HepG2 (cell line): ENCODE data around the gene GAREM1. TPM values are rescaled to one million over a fixed set of nuclear protein-coding genes. Genes with fewer than 3 reads are reported as not detected.

Experiments used
- ATAC-seq: fragments of 200-7000 bp; cut with Tn5 transposase; 3 replicates; pipeline ENCODE4 v1.9.1; 2020; ENCODE audit warnings: mild to moderate bottlenecking, moderate library complexity
- BruUV-seq: library from RNA; stranded (reverse); fragments of 400-500 nt; replicated peaks from 2 replicates; lab custom pipeline; 2021; lab: Mats Ljungman, UMichigan
- CTCF ChIA-PET: fragments of 300-600 bp; formaldehyde crosslinking; extraction: SDS; loops from one replicate; lab custom pipeline; 2021; ENCODE audit warnings: low total read pairs, inconsistent platforms, low intra/inter-chr PET ratio; lab: Yijun Ruan, JAX
- POLR2A ChIA-PET: fragments of 350-600 bp; sonication (Branson Sonifier 250); formaldehyde crosslinking; loops from one replicate; lab custom pipeline; 2020; ENCODE audit warnings: antibody characterized with exemption, inconsistent platforms; lab: Yijun Ruan, JAX
- DNase-seq: peaks from one replicate; pipeline ENCODE4 v3.0.0-alpha.2; 2015; ENCODE audit warnings: low spot score
- FAIRE-seq: peaks from 3 replicates; lab custom pipeline; 2011; peaks lifted over from hg19 to GRCh38; lab: Jason Lieb, UNC
- H2AFZ ChIP-seq: one replicate; pipeline ENCODE4 v1.6.1; 2011; ENCODE audit warnings: low read length, inconsistent platforms
- H3K27ac ChIP-seq: fragments of 300-600 bp; 3 replicates; pipeline ENCODE4 v1.8.0; 2011; ENCODE audit warnings: mixed run types, mild to moderate bottlenecking, mixed read lengths, low read length, inconsistent platforms; ENCODE audit not compliant: insufficient read depth; ENCODE audit errors: extremely low read length
- H3K27me3 ChIP-seq, 2 experiments: fragments of 200-600 bp in 1 of 2; 2 replicates in 1 of 2; 3 replicates in 1 of 2; pipeline versions ENCODE4 v1.6.0 to v1.8.0; 2011; ENCODE audit warnings: low read length in 2 of 2, mild to moderate bottlenecking in 2 of 2, moderate library complexity in 2 of 2, inconsistent platforms in 1 of 2; ENCODE audit not compliant: insufficient read depth in 2 of 2, control insufficient read depth in 1 of 2
- H3K36me3 ChIP-seq, 2 experiments: fragments of 200-600 bp in 1 of 2; replicated peaks in 1 of 2; 2 replicates in 1 of 2; 3 replicates in 1 of 2; pipeline versions ENCODE4 v1.5.1 to v1.8.0; 2011; ENCODE audit warnings: low read length in 2 of 2, inconsistent platforms in 1 of 2; ENCODE audit not compliant: insufficient read depth in 2 of 2, control insufficient read depth in 1 of 2
- H3K4me1 ChIP-seq: 2 replicates; pipeline ENCODE4 v1.5.1; 2012; ENCODE audit warnings: low read length, inconsistent platforms; ENCODE audit not compliant: insufficient read depth
- H3K4me2 ChIP-seq: 2 replicates; pipeline ENCODE4 v1.6.0; 2011; ENCODE audit warnings: low read depth, low read length, inconsistent platforms
- H3K4me3 ChIP-seq, 3 experiments: fragments of 200-600 bp in 1 of 3; sonication (generic), shearing (Covaris generic) in 1 of 3; replicated peaks in 1 of 3; 2 replicates each; pipeline ENCODE4 v1.5.1; 2011 to 2016; ENCODE audit warnings: low read length in 3 of 3, inconsistent platforms in 2 of 3, low read depth in 2 of 3, mild to moderate bottlenecking in 2 of 3, control low read depth in 1 of 3, mixed read lengths in 1 of 3; ENCODE audit not compliant: insufficient read depth in 1 of 3
- H3K79me2 ChIP-seq: one replicate; pipeline ENCODE4 v1.6.1; 2011; ENCODE audit warnings: low read length, inconsistent platforms; ENCODE audit not compliant: insufficient read depth
- H3K9ac ChIP-seq: 2 replicates; pipeline ENCODE4 v1.6.0; 2011; ENCODE audit warnings: mild to moderate bottlenecking, low read depth, low read length, inconsistent platforms; ENCODE audit not compliant: insufficient read depth
- H3K9me3 ChIP-seq: 2 replicates; pipeline ENCODE4 v1.5.1; 2012; ENCODE audit warnings: mild to moderate bottlenecking, low read length
- H4K20me1 ChIP-seq: 2 replicates; pipeline ENCODE4 v1.6.0; 2011; ENCODE audit warnings: inconsistent platforms, mild to moderate bottlenecking, low read length, moderate library complexity; ENCODE audit not compliant: insufficient read depth
- CBX5 ChIP-seq: sonication (generic); formaldehyde crosslinking; IDR thresholded peaks from 2 replicates; pipeline ENCODE4 v1.4.0; 2020; ENCODE audit warnings: missing genetic modification reagents, borderline replicate concordance
- GTF3A ChIP-seq: sonication (generic); formaldehyde crosslinking; conservative IDR thresholded peaks from 2 replicates; pipeline ENCODE4 v1.4.0; 2020; ENCODE audit warnings: mild to moderate bottlenecking, missing genetic modification reagents
- ISL2 ChIP-seq: sonication (generic); formaldehyde crosslinking; IDR thresholded peaks from 2 replicates; pipeline ENCODE4 v1.5.0; 2020; ENCODE audit warnings: missing genetic modification reagents
- PHF20 ChIP-seq: sonication (generic); formaldehyde crosslinking; IDR thresholded peaks from 2 replicates; pipeline ENCODE4 v1.5.0; 2020; ENCODE audit warnings: mild to moderate bottlenecking, missing genetic modification reagents
- RFXAP ChIP-seq: sonication (generic); formaldehyde crosslinking; IDR thresholded peaks from 2 replicates; pipeline ENCODE4 v1.4.0; 2020; ENCODE audit warnings: missing genetic modification reagents, borderline replicate concordance
- SKIL ChIP-seq: sonication (generic); formaldehyde crosslinking; IDR thresholded peaks from 2 replicates; pipeline ENCODE4 v1.8.0; 2022; ENCODE audit warnings: missing genetic modification reagents, mild to moderate bottlenecking, moderate library complexity, borderline replicate concordance
- STAG1 ChIP-seq: sonication (generic); formaldehyde crosslinking; IDR thresholded peaks from 2 replicates; pipeline ENCODE4 v1.4.0; 2020; ENCODE audit warnings: missing genetic modification reagents
- XRCC5 ChIP-seq: fragments of 200-400 bp; formaldehyde crosslinking; optimal IDR thresholded peaks from 2 replicates; pipeline ENCODE3; 2017; ENCODE audit warnings: mild to moderate bottlenecking, low read length
- ZEB1 ChIP-seq: IDR thresholded peaks from 2 replicates; pipeline ENCODE4 v1.6.1; 2012; ENCODE audit warnings: mild to moderate bottlenecking, low read depth, inconsistent platforms; ENCODE audit not compliant: insufficient replicate concordance
- ZNF503 ChIP-seq: sonication (generic); formaldehyde crosslinking; IDR thresholded peaks from 2 replicates; pipeline ENCODE4 v1.4.0; 2020; ENCODE audit warnings: missing genetic modification reagents
- ZNF546 ChIP-seq: sonication (generic); formaldehyde crosslinking; conservative IDR thresholded peaks from 2 replicates; pipeline ENCODE4 v1.8.1; 2023; ENCODE audit warnings: mild to moderate bottlenecking, missing genetic modification reagents
- ZNF629 ChIP-seq: sonication (generic); formaldehyde crosslinking; conservative IDR thresholded peaks from 2 replicates; pipeline ENCODE4 v1.5.0; 2020; ENCODE audit warnings: missing genetic modification reagents
- WGBS: methylation state at CpG from one replicate; pipeline ENCODE4 v1.1.6; 2017; ENCODE audit warnings: low lambda C conversion rate; 5-methylcytosine and 5-hydroxymethylcytosine counted together
- in situ Hi-C: cut with HindIII; loops from 2 replicates; pipeline ENCODE4 v1.10.0; 2017; ENCODE audit warnings: low pct_unique_long_range_greater_than_20kb; ENCODE audit not compliant: extremely low pct_ligation_motif_present
- intact Hi-C: fragments of 100-400 bp; cut with micrococcal nuclease; formaldehyde crosslinking; loops from one replicate; pipeline ENCODE4 v1.10.0; 2022; ENCODE audit not compliant: unreplicated experiment
- polyA plus RNA-seq, 8 experiments: library from polyadenylated mRNA; depleted of rRNA in 3 of 8; stranded (reverse) in 7 of 8; unstranded in 1 of 8; fragments of >200 nt; fragmentation: Illumina TruSeq in 4 of 8; extraction: Trizol in 4 of 8; gene quantifications; 2 replicates each; pipeline versions ENCODE4 v1.2.1 to v1.2.3, GENCODE V29; 2011 to 2016; ENCODE audit warnings: low read depth in 4 of 8, missing spikeins in 1 of 8, mixed read lengths in 1 of 8; ENCODE audit not compliant: insufficient read depth in 1 of 8
- total RNA-seq, 5 experiments: library from RNA; depleted of rRNA; stranded (reverse); fragments of >200 nt; fragmentation: Illumina TruSeq; extraction: Trizol; gene quantifications; 2 replicates each; pipeline ENCODE4 v1.2.3, GENCODE V29; 2016; ENCODE audit warnings: low read depth in 1 of 5

The GAREM1 gene
- total and polyA plus RNA-seq, 2 of the 13 experiments (the other 11 are each of a cell fraction or from before 2014, with no cell fraction given) = 2.5 to 2.9 TPM

- BruUV-seq = no TSS peak
- CTCF ChIA-PET = no interaction called here
- no peak for FAIRE-seq
Measured at GRCh38 chr18:32242395-32242794, 228.3 kb downstream of the GAREM1 start.

GRCh38 chr18:32238635-32239268 is 231.9 kb downstream of the GAREM1 start:
- no peaks in the 10 kb centered on the region for H3K36me3 ChIP-seq
- ChIA-PET POLR2A (no interaction called here), CTCF (no interaction called here)
- no peaks in the 10 kb centered on the region for H4K20me1 ChIP-seq
- H3K9me3 ChIP-seq = no peaks in the 10 kb centered on the region
- H3K79me2 ChIP-seq = no peaks in the 10 kb centered on the region
- no peak overlapping the region for H3K27ac ChIP-seq
- H3K9ac ChIP-seq = no peak overlapping the region
- H3K4me1 ChIP-seq = no peaks in the 10 kb centered on the region
- in situ Hi-C loops (no loop called here), intact Hi-C loops (loop anchor here (1.0 kb wide), 1 partner anchor 80 kb away; no protein-coding TSS in a partner anchor)
- H2AFZ ChIP-seq = no peak overlapping the region
- no peaks in the 10 kb centered on the region for H3K27me3 ChIP-seq
- ATAC-seq (peak; percentile 44; the same call in 1 of the 3 replicates), FAIRE-seq (no peak), DNase-seq (no peak)
- 56% methylated on average over 5 of the region's 5 CpGs for WGBS
- no peak overlapping the region for H3K4me2 ChIP-seq
- no peak overlapping the region for H3K4me3 ChIP-seq
- no TSS peak for BruUV-seq
- TF ChIP-seq ZNF546 (CRISPR knock-in tag) = no peak
- TF ChIP-seq PHF20 (CRISPR knock-in tag) = no peak
- TF ChIP-seq ZNF503 = no peak
- TF ChIP-seq XRCC5 = no peak
- no peak for TF ChIP-seq CBX5 (CRISPR knock-in tag)
- TF ChIP-seq ZEB1 = no peak
- peak; percentile 33; the same call in 1 of the 2 replicates for TF ChIP-seq STAG1 (CRISPR knock-in tag)
- no peak for TF ChIP-seq RFXAP (CRISPR knock-in tag)
- no peak for TF ChIP-seq GTF3A

More at GRCh38 chr18:32242395-32242794, 228.3 kb downstream of the GAREM1 start:
- in situ Hi-C loops = no loop called here
- no peak overlapping the region for H3K9ac ChIP-seq
- H3K9me3 ChIP-seq = no peaks in the 10 kb centered on the region
- no peak overlapping the region for H2AFZ ChIP-seq
- no peaks in the 10 kb centered on the region for H3K27me3 ChIP-seq
- H3K36me3 ChIP-seq = no peaks in the 10 kb centered on the region
- no peak for DNase-seq
- no peaks in the 10 kb centered on the region for H3K4me1 ChIP-seq
- H3K4me3 ChIP-seq = no peak overlapping the region
- no peaks in the 10 kb centered on the region for H3K79me2 ChIP-seq
- H4K20me1 ChIP-seq = no peaks in the 10 kb centered on the region
- no peak for ATAC-seq
- intact Hi-C loops = no loop called here
- WGBS = 3% methylated on average over 2 of the region's 2 CpGs
- TF ChIP-seq ISL2 (no peak), SKIL (CRISPR knock-in tag) (no peak), ZNF629 (CRISPR knock-in tag) (no peak)
- no peak overlapping the region for H3K4me2 ChIP-seq
- POLR2A ChIA-PET = no interaction called here
- no peak overlapping the region for H3K27ac ChIP-seq
